Heart left ventricle (tissue), 13 donors: ENCODE results near the gene ANAPC5.

ENCODE experiments used
- POLR2A ChIP-seq, 2 donors: fragments of 450-650 bp; IDR thresholded peaks; one replicate each; pipeline ENCODE4 v1.6.1; 2017; ENCODE audit warnings: antibody characterized with exemption in 2 of 2, mild to moderate bottlenecking in 2 of 2, moderate library complexity in 2 of 2
- TF ChIP-seq, protein P1 (sequence below), 12 donors: fragments of 200-600 bp; sonication (generic) in 4 of 12; IDR thresholded peaks; one replicate each; pipeline versions ENCODE4 v1.5.0 to v1.8.0; 2018 to 2022; ENCODE audit warnings: antibody characterized with exemption in 12 of 12, mild to moderate bottlenecking in 5 of 12
- donor health status: ischemic (EF 13 %, LVEDD 7.1; RV severe dilation, severe dysfunction).
- donor health status: DM: no; HTN: yes; CAD: no.
- donor health status: DM: no; HTN: no; CAD: no.
- donor health status: ischemic (EF 25% LVEDD 6.9; RV normal size, moderate dysfunction).
- donor health status: ischemic (EF 25% LVEDD 5.7; RV mildly dilated, moderate dysfunction).
- donor health status: ischemic (EF 35%, LVEDD 5.7; RV mildly dilated, moderate dysfunction).
- donor health status: nonischemic (EF 11% LVEDD 7.7; RV severe dilation, severe dysfunction).
- donor health status: DM: yes; HTN: yes; CAD: no.
- donor health status: PGD.
- donor health status: ischemic (EF 29% LVEDD 5.4; RV normal size, mild dysfunction).
- donor health status: nonischemic (EF 23%, LVEDD 6.1; RV moderate dilation, normal function).

GRCh38 chr12:121390856-121391255 lies 38.6 kb upstream of the ANAPC5 start:
- no peak for TF ChIP-seq POLR2A (IDR thresholded peaks at IDR 0.05)
- TF ChIP-seq, protein P1, sequence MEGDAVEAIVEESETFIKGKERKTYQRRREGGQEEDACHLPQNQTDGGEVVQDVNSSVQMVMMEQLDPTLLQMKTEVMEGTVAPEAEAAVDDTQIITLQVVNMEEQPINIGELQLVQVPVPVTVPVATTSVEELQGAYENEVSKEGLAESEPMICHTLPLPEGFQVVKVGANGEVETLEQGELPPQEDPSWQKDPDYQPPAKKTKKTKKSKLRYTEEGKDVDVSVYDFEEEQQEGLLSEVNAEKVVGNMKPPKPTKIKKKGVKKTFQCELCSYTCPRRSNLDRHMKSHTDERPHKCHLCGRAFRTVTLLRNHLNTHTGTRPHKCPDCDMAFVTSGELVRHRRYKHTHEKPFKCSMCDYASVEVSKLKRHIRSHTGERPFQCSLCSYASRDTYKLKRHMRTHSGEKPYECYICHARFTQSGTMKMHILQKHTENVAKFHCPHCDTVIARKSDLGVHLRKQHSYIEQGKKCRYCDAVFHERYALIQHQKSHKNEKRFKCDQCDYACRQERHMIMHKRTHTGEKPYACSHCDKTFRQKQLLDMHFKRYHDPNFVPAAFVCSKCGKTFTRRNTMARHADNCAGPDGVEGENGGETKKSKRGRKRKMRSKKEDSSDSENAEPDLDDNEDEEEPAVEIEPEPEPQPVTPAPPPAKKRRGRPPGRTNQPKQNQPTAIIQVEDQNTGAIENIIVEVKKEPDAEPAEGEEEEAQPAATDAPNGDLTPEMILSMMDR (IDR thresholded peaks at IDR 0.05): no peak
